HepG2 (cell line): Measurements from ENCODE around the gene GTPBP6. TPM values are rescaled to one million over a fixed set of nuclear protein-coding genes. Genes with fewer than 3 reads are reported as not detected.
A peak's percentile ranks its signal among the peaks of the same experiment; 100 is the strongest.

Experiments used
- ATAC-seq: fragments of 200-7000 bp; cut with Tn5 transposase; 3 replicates; pipeline ENCODE4 v1.9.1; 2020; ENCODE audit warnings: mild to moderate bottlenecking, moderate library complexity
- BruUV-seq: library from RNA; stranded (reverse); fragments of 400-500 nt; replicated peaks from 2 replicates; lab custom pipeline; 2021; lab: Mats Ljungman, UMichigan
- CTCF ChIA-PET: fragments of 300-600 bp; formaldehyde crosslinking; extraction: SDS; loops from one replicate; lab custom pipeline; 2021; ENCODE audit warnings: low total read pairs, inconsistent platforms, low intra/inter-chr PET ratio; lab: Yijun Ruan, JAX
- POLR2A ChIA-PET: fragments of 350-600 bp; sonication (Branson Sonifier 250); formaldehyde crosslinking; loops from one replicate; lab custom pipeline; 2020; ENCODE audit warnings: antibody characterized with exemption, inconsistent platforms; lab: Yijun Ruan, JAX
- DNase-seq: peaks from one replicate; pipeline ENCODE4 v3.0.0-alpha.2; 2015; ENCODE audit warnings: low spot score
- FAIRE-seq: peaks from 3 replicates; lab custom pipeline; 2011; peaks lifted over from hg19 to GRCh38; lab: Jason Lieb, UNC
- H2AFZ ChIP-seq: one replicate; pipeline ENCODE4 v1.6.1; 2011; ENCODE audit warnings: low read length, inconsistent platforms
- H3K27ac ChIP-seq: fragments of 300-600 bp; 3 replicates; pipeline ENCODE4 v1.8.0; 2011; ENCODE audit warnings: mixed run types, mild to moderate bottlenecking, mixed read lengths, low read length, inconsistent platforms; ENCODE audit not compliant: insufficient read depth; ENCODE audit errors: extremely low read length
- H3K27me3 ChIP-seq, 2 experiments: fragments of 200-600 bp in 1 of 2; 2 replicates in 1 of 2; 3 replicates in 1 of 2; pipeline versions ENCODE4 v1.6.0 to v1.8.0; 2011; ENCODE audit warnings: low read length in 2 of 2, mild to moderate bottlenecking in 2 of 2, moderate library complexity in 2 of 2, inconsistent platforms in 1 of 2; ENCODE audit not compliant: insufficient read depth in 2 of 2, control insufficient read depth in 1 of 2
- H3K36me3 ChIP-seq, 2 experiments: fragments of 200-600 bp in 1 of 2; replicated peaks in 1 of 2; 2 replicates in 1 of 2; 3 replicates in 1 of 2; pipeline versions ENCODE4 v1.5.1 to v1.8.0; 2011; ENCODE audit warnings: low read length in 2 of 2, inconsistent platforms in 1 of 2; ENCODE audit not compliant: insufficient read depth in 2 of 2, control insufficient read depth in 1 of 2
- H3K4me1 ChIP-seq: 2 replicates; pipeline ENCODE4 v1.5.1; 2012; ENCODE audit warnings: low read length, inconsistent platforms; ENCODE audit not compliant: insufficient read depth
- H3K4me2 ChIP-seq: 2 replicates; pipeline ENCODE4 v1.6.0; 2011; ENCODE audit warnings: low read depth, low read length, inconsistent platforms
- H3K4me3 ChIP-seq, 3 experiments: fragments of 200-600 bp in 1 of 3; sonication (generic), shearing (Covaris generic) in 1 of 3; replicated peaks in 1 of 3; 2 replicates each; pipeline ENCODE4 v1.5.1; 2011 to 2016; ENCODE audit warnings: low read length in 3 of 3, inconsistent platforms in 2 of 3, low read depth in 2 of 3, mild to moderate bottlenecking in 2 of 3, control low read depth in 1 of 3, mixed read lengths in 1 of 3; ENCODE audit not compliant: insufficient read depth in 1 of 3
- H3K79me2 ChIP-seq: one replicate; pipeline ENCODE4 v1.6.1; 2011; ENCODE audit warnings: low read length, inconsistent platforms; ENCODE audit not compliant: insufficient read depth
- H3K9ac ChIP-seq: 2 replicates; pipeline ENCODE4 v1.6.0; 2011; ENCODE audit warnings: mild to moderate bottlenecking, low read depth, low read length, inconsistent platforms; ENCODE audit not compliant: insufficient read depth
- H3K9me3 ChIP-seq: 2 replicates; pipeline ENCODE4 v1.5.1; 2012; ENCODE audit warnings: mild to moderate bottlenecking, low read length
- H4K20me1 ChIP-seq: 2 replicates; pipeline ENCODE4 v1.6.0; 2011; ENCODE audit warnings: inconsistent platforms, mild to moderate bottlenecking, low read length, moderate library complexity; ENCODE audit not compliant: insufficient read depth
- AGO2 ChIP-seq: fragments of 200-400 bp; formaldehyde crosslinking; optimal IDR thresholded peaks from 2 replicates; pipeline ENCODE3; 2017; ENCODE audit warnings: mild to moderate bottlenecking, low read depth, low read length, moderate library complexity
- ATF7-NPFF ChIP-seq: sonication (generic); formaldehyde crosslinking; IDR thresholded peaks from 2 replicates; pipeline ENCODE4 v1.8.1; 2023; ENCODE audit warnings: mild to moderate bottlenecking, low read depth, missing genetic modification reagents, moderate library complexity
- BRF2 ChIP-seq: sonication (generic); formaldehyde crosslinking; IDR thresholded peaks from 2 replicates; pipeline ENCODE4 v1.8.1; 2022; ENCODE audit warnings: mild to moderate bottlenecking, missing genetic modification reagents
- CBFB ChIP-seq: sonication (generic); formaldehyde crosslinking; IDR thresholded peaks from 2 replicates; pipeline ENCODE4 v1.4.0; 2020; ENCODE audit warnings: missing genetic modification reagents
- ELK4 ChIP-seq: sonication (generic); formaldehyde crosslinking; IDR thresholded peaks from 2 replicates; pipeline ENCODE4 v1.9.0; 2021; ENCODE audit warnings: missing genetic modification reagents, borderline replicate concordance
- IRX3 ChIP-seq: sonication (generic); formaldehyde crosslinking; IDR thresholded peaks from 2 replicates; pipeline ENCODE4 v1.8.1; 2023; ENCODE audit warnings: mild to moderate bottlenecking, low read depth, missing genetic modification reagents, borderline replicate concordance
- NFYC ChIP-seq: IDR thresholded peaks from 2 replicates; pipeline ENCODE4 v1.6.1; 2016; ENCODE audit warnings: missing genetic modification reagents, missing compliant biosample characterization
- REL ChIP-seq: sonication (generic); formaldehyde crosslinking; conservative IDR thresholded peaks from 2 replicates; pipeline ENCODE4 v1.8.0; 2022; ENCODE audit warnings: mild to moderate bottlenecking, missing genetic modification reagents, moderate library complexity
- SOX6 ChIP-seq, 2 experiments: fragments of 450-650 bp in 1 of 2; sonication (generic) in 1 of 2; formaldehyde crosslinking in 1 of 2; IDR thresholded peaks; 2 replicates each; pipeline versions ENCODE4 v1.4.0 to v1.6.1; 2017 to 2020; ENCODE audit warnings: antibody characterized with exemption in 1 of 2, mild to moderate bottlenecking in 1 of 2, missing genetic modification reagents in 1 of 2
- THAP11 ChIP-seq: IDR thresholded peaks from 2 replicates; pipeline ENCODE4 v1.6.1; 2016; ENCODE audit warnings: missing biosample characterization, missing genetic modification reagents
- THAP9 ChIP-seq: sonication (generic); formaldehyde crosslinking; IDR thresholded peaks from 2 replicates; pipeline ENCODE4; 2020; ENCODE audit warnings: missing genetic modification reagents, mild to moderate bottlenecking, borderline replicate concordance
- ZFX ChIP-seq: sonication (generic); formaldehyde crosslinking; IDR thresholded peaks from 2 replicates; pipeline ENCODE4 v1.4.0; 2020; ENCODE audit warnings: mild to moderate bottlenecking, low read depth, missing genetic modification reagents, moderate library complexity
- ZNF350 ChIP-seq: sonication (generic); formaldehyde crosslinking; IDR thresholded peaks from 2 replicates; pipeline ENCODE4 v1.4.0; 2020; ENCODE audit warnings: mild to moderate bottlenecking, low read depth, missing genetic modification reagents, borderline replicate concordance
- ZNF761 ChIP-seq: sonication (generic); formaldehyde crosslinking; conservative IDR thresholded peaks from 2 replicates; pipeline ENCODE4 v1.4.0; 2020; ENCODE audit warnings: mild to moderate bottlenecking, missing genetic modification reagents
- WGBS: methylation state at CpG from one replicate; pipeline ENCODE4 v1.1.6; 2017; ENCODE audit warnings: low lambda C conversion rate; 5-methylcytosine and 5-hydroxymethylcytosine counted together
- in situ Hi-C: cut with HindIII; loops from 2 replicates; pipeline ENCODE4 v1.10.0; 2017; ENCODE audit warnings: low pct_unique_long_range_greater_than_20kb; ENCODE audit not compliant: extremely low pct_ligation_motif_present
- intact Hi-C: fragments of 100-400 bp; cut with micrococcal nuclease; formaldehyde crosslinking; loops from one replicate; pipeline ENCODE4 v1.10.0; 2022; ENCODE audit not compliant: unreplicated experiment
- polyA plus RNA-seq, 8 experiments: library from polyadenylated mRNA; depleted of rRNA in 3 of 8; stranded (reverse) in 7 of 8; unstranded in 1 of 8; fragments of >200 nt; fragmentation: Illumina TruSeq in 4 of 8; extraction: Trizol in 4 of 8; gene quantifications; 2 replicates each; pipeline versions ENCODE4 v1.2.1 to v1.2.3, GENCODE V29; 2011 to 2016; ENCODE audit warnings: low read depth in 4 of 8, missing spikeins in 1 of 8, mixed read lengths in 1 of 8; ENCODE audit not compliant: insufficient read depth in 1 of 8
- total RNA-seq, 5 experiments: library from RNA; depleted of rRNA; stranded (reverse); fragments of >200 nt; fragmentation: Illumina TruSeq; extraction: Trizol; gene quantifications; 2 replicates each; pipeline ENCODE4 v1.2.3, GENCODE V29; 2016; ENCODE audit warnings: low read depth in 1 of 5

The GTPBP6 gene
- total and polyA plus RNA-seq, 2 of the 13 experiments (the other 11 are each of a cell fraction or from before 2014, with no cell fraction given), result 20.2 to 39.6 TPM

- TF ChIP-seq THAP11 (CRISPR knock-in tag), result no peak
- TF ChIP-seq THAP9 (CRISPR knock-in tag), result 0 out of 2 replicates have a peak, but pooled peaks have one; percentile 6
- TF ChIP-seq, all 625 proteins: peak for 6
These were observed 1.1 kb upstream of the GTPBP6 start (continued) for GRCh38 chrX:319579-320125.

GRCh38 chrX:318068-318738, 393 bp downstream of the GTPBP6 start:
- Histone ChIP-seq H3K9ac (peak overlapping the region; percentile 85), H3K79me2 (peaks cover 9% of the 10 kb centered on the region), H4K20me1 (peaks cover 6% of the 10 kb centered on the region; the same call in 1 of the 2 replicates), H3K4me2 (peak overlapping the region; percentile 75), H3K36me3 (peaks cover 5 to 29% of the 10 kb centered on the region in 2 experiments; a peak in 4 of 5 replicates), H3K4me3 (peak overlapping the region; percentile 71 to 81 (median 80)), H3K27me3 (no peaks in the 10 kb centered on the region), H3K27ac (peak overlapping the region; percentile 91), H2AFZ (no peak overlapping the region), H3K9me3 (no peaks in the 10 kb centered on the region), H3K4me1 (peaks cover 20% of the 10 kb centered on the region)
- DNase-seq, result peak; percentile 98
- ChIA-PET POLR2A (no interaction called here), CTCF (no interaction called here)
- peak; percentile 73 for ATAC-seq
- 3% methylated on average over 23 of the region's 61 CpGs for WGBS
- no peak for FAIRE-seq
- intact Hi-C loops, result loop anchor here (5.0 kb wide), 1 partner anchor 41 kb away; no protein-coding TSS in a partner anchor
- BruUV-seq, result no TSS peak
- in situ Hi-C loops, result loop anchor here (5.0 kb wide), 1 partner anchor 41 kb away; no protein-coding TSS in a partner anchor
- TF ChIP-seq AGO2, result peak; percentile 95
- peak; percentile 18; the same call in 1 of the 2 replicates for TF ChIP-seq ATF7-NPFF (CRISPR knock-in tag)
- no peak for TF ChIP-seq SOX6 (IDR thresholded peaks at IDR 0.05)
- 0 out of 2 replicates have a peak, but pooled peaks have one; percentile 0 for TF ChIP-seq SOX6 (CRISPR knock-in tag; IDR thresholded peaks at IDR 0.05)
- 0 out of 2 replicates have a peak, but pooled peaks have one; percentile 7 for TF ChIP-seq ZFX (CRISPR knock-in tag)
- peak; percentile 82; the same call in 1 of the 2 replicates for TF ChIP-seq BRF2
- peak; percentile 84 for TF ChIP-seq NFYC (CRISPR knock-in tag)
- no peak for TF ChIP-seq CBFB (CRISPR knock-in tag)
- 0 out of 2 replicates have a peak, but pooled peaks have one; percentile 32 for TF ChIP-seq IRX3 (CRISPR knock-in tag)
- no peak for TF ChIP-seq ELK4
- no peak for TF ChIP-seq ZNF761
- TF ChIP-seq ZNF350 (CRISPR knock-in tag), result 0 out of 2 replicates have a peak, but pooled peaks have one; percentile 3
- TF ChIP-seq REL (CRISPR knock-in tag), result no peak
